ENCODE results near the gene LMNA. TPM values are rescaled to one million over a fixed set of nuclear protein-coding genes. Genes with fewer than 3 reads are reported as not detected.

Gene LMNA
- total and polyA plus RNA-seq, 2 experiments from 2014 or later = 1,219 to 1,230 TPM

GRCh38 chr1:156146020-156146768, 31.7 kb downstream of the LMNA start:
- Histone ChIP-seq H3K9ac (peak overlapping the region; percentile 52), H3K9me2 (ENCODE audit: insufficient read depth) (no peaks in the 10 kb centered on the region), H4K20me1 (ENCODE audit: insufficient read depth) (no peaks in the 10 kb centered on the region), H3K4me2 (ENCODE audit: unreplicated experiment) (peak overlapping the region; percentile 50), H2AFZ (no peak overlapping the region), H3K4me1 (ENCODE audit: insufficient read depth) (peaks cover 26% of the 10 kb centered on the region), H3K4me3 (no peak overlapping the region), H3K9me3 (ENCODE audit: low read depth) (no peaks in the 10 kb centered on the region), H3F3A (ENCODE audit: insufficient read depth) (peaks cover 42% of the 10 kb centered on the region), H3K27me3 (replicated peaks; ENCODE audit: insufficient read depth) (no peaks in the 10 kb centered on the region), H3K27ac (peak overlapping the region; percentile 63), H3K36me3 (ENCODE audit: low read depth) (no peaks in the 10 kb centered on the region), H3K79me2 (ENCODE audit: insufficient read depth) (no peaks in the 10 kb centered on the region)
- TF ChIP-seq EZH2phosphoT487 (IDR thresholded peaks at IDR 0.05; ENCODE audit: insufficient read depth, low read depth) = no peak
- no peak for TF ChIP-seq EZH2 (IDR thresholded peaks at IDR 0.05; ENCODE audit: insufficient read depth, poor library complexity, severe bottlenecking)
- 11 to 13% methylated on average over 13 of the region's 13 CpGs for WGBS, 2 experiments (ENCODE audit: low coverage in 1 of 2, low lambda C conversion rate in 2 of 2, missing lambda C conversion rate in 2 of 2)
- in situ Hi-C loops (cut with MboI) = loop anchor here (10.0 kb wide), 1 partner anchor 79 kb away; no protein-coding TSS in a partner anchor
- DNase-seq = peak; percentile 96

- peak; percentile 74 for DNase-seq
- H4K20me1 ChIP-seq (ENCODE audit: insufficient read depth) = no peaks in the 10 kb centered on the region
- peaks cover 28% of the 10 kb centered on the region for H3K4me1 ChIP-seq (ENCODE audit: insufficient read depth)
- no peaks in the 10 kb centered on the region for H3K9me3 ChIP-seq (ENCODE audit: low read depth)
- H3K4me2 ChIP-seq (ENCODE audit: unreplicated experiment) = peak overlapping the region; percentile 50
- no peaks in the 10 kb centered on the region for H3K79me2 ChIP-seq (ENCODE audit: insufficient read depth)
- no peak overlapping the region for H2AFZ ChIP-seq
- H3K36me3 ChIP-seq (ENCODE audit: low read depth) = no peaks in the 10 kb centered on the region
- peak overlapping the region; percentile 33; the same call in 1 of the 2 replicates for H3K27ac ChIP-seq
- H3K4me3 ChIP-seq = no peak overlapping the region
- TF ChIP-seq EZH2 (IDR thresholded peaks at IDR 0.05; ENCODE audit: insufficient read depth, poor library complexity, severe bottlenecking) (no peak), EZH2phosphoT487 (IDR thresholded peaks at IDR 0.05; ENCODE audit: insufficient read depth, low read depth) (no peak)
- in situ Hi-C loops (cut with MboI) = loop anchor here (10.0 kb wide), 1 partner anchor 78 kb away; no protein-coding TSS in a partner anchor
- H3K27me3 ChIP-seq (replicated peaks; ENCODE audit: insufficient read depth) = no peaks in the 10 kb centered on the region
- 10 to 13% methylated on average over 7 to 9 of the region's 9 CpGs for WGBS, 2 experiments (ENCODE audit: low coverage in 1 of 2, low lambda C conversion rate in 2 of 2, missing lambda C conversion rate in 2 of 2)
- H3K9me2 ChIP-seq (ENCODE audit: insufficient read depth) = no peaks in the 10 kb centered on the region
- peak overlapping the region; percentile 52 for H3K9ac ChIP-seq
- H3F3A ChIP-seq (ENCODE audit: insufficient read depth) = peaks cover 36% of the 10 kb centered on the region
Observed at GRCh38 chr1:156146769-156147405, 32.4 kb downstream of the LMNA start.

- H3K79me2 ChIP-seq (ENCODE audit: insufficient read depth) = no peaks in the 10 kb centered on the region
- peaks cover 37% of the 10 kb centered on the region for H3K4me1 ChIP-seq (ENCODE audit: insufficient read depth)
- no peaks in the 10 kb centered on the region for H3K27me3 ChIP-seq (replicated peaks; ENCODE audit: insufficient read depth)
- H3K36me3 ChIP-seq (ENCODE audit: low read depth) = no peaks in the 10 kb centered on the region
- H3F3A ChIP-seq (ENCODE audit: insufficient read depth) = peaks cover 27% of the 10 kb centered on the region
- H3K9ac ChIP-seq = no peak overlapping the region
- no peak overlapping the region for H3K4me2 ChIP-seq (ENCODE audit: unreplicated experiment)
- 31 to 33% methylated on average over 6 of the region's 6 CpGs for WGBS, 2 experiments (ENCODE audit: low coverage in 1 of 2, low lambda C conversion rate in 2 of 2, missing lambda C conversion rate in 2 of 2)
- H4K20me1 ChIP-seq (ENCODE audit: insufficient read depth) = no peaks in the 10 kb centered on the region
- no peak for DNase-seq
- no peak for TF ChIP-seq EZH2phosphoT487 (IDR thresholded peaks at IDR 0.05; ENCODE audit: insufficient read depth, low read depth)
- TF ChIP-seq EZH2 (IDR thresholded peaks at IDR 0.05; ENCODE audit: insufficient read depth, poor library complexity, severe bottlenecking) = no peak
- no peak overlapping the region for H2AFZ ChIP-seq
- in situ Hi-C loops (cut with MboI) = loop anchor here (10.0 kb wide), 1 partner anchor 77 kb away; no protein-coding TSS in a partner anchor
- no peak overlapping the region for H3K27ac ChIP-seq
- H3K4me3 ChIP-seq = no peak overlapping the region
- no peaks in the 10 kb centered on the region for H3K9me3 ChIP-seq (ENCODE audit: low read depth)
- no peaks in the 10 kb centered on the region for H3K9me2 ChIP-seq (ENCODE audit: insufficient read depth)
Observed at GRCh38 chr1:156148216-156148615, 33.7 kb downstream of the LMNA start.

- in situ Hi-C loops (cut with MboI) = loop anchor here (10.0 kb wide), 1 partner anchor 75 kb away; no protein-coding TSS in a partner anchor
- Histone ChIP-seq H2AFZ (no peak overlapping the region), H4K20me1 (ENCODE audit: insufficient read depth) (no peaks in the 10 kb centered on the region), H3K9me2 (ENCODE audit: insufficient read depth) (no peaks in the 10 kb centered on the region), H3K27me3 (replicated peaks; ENCODE audit: insufficient read depth) (no peaks in the 10 kb centered on the region), H3K79me2 (ENCODE audit: insufficient read depth) (no peaks in the 10 kb centered on the region), H3K27ac (no peak overlapping the region), H3K9ac (no peak overlapping the region), H3F3A (ENCODE audit: insufficient read depth) (peaks cover 16% of the 10 kb centered on the region), H3K4me1 (ENCODE audit: insufficient read depth) (peaks cover 29% of the 10 kb centered on the region), H3K4me2 (ENCODE audit: unreplicated experiment) (no peak overlapping the region), H3K36me3 (ENCODE audit: low read depth) (no peaks in the 10 kb centered on the region), H3K4me3 (no peak overlapping the region), H3K9me3 (ENCODE audit: low read depth) (no peaks in the 10 kb centered on the region)
- 25 to 27% methylated on average over 13 to 20 of the region's 20 CpGs for WGBS, 2 experiments (ENCODE audit: low coverage in 1 of 2, low lambda C conversion rate in 2 of 2, missing lambda C conversion rate in 2 of 2)
- DNase-seq = no peak
- TF ChIP-seq EZH2phosphoT487 (IDR thresholded peaks at IDR 0.05; ENCODE audit: insufficient read depth, low read depth) (no peak), EZH2 (IDR thresholded peaks at IDR 0.05; ENCODE audit: insufficient read depth, poor library complexity, severe bottlenecking) (no peak)
Observed at GRCh38 chr1:156149374-156150332, 35.1 kb downstream of the LMNA start.

All from GM23248 (cell line).